ENCODE data around the gene ZNF17.

- TF ChIP-seq EP300 (IDR thresholded peaks at IDR 0.05) (no peak), POLR2A (IDR thresholded peaks at IDR 0.05) (no peak)
Observed at GRCh38 chr19:57434386-57435061, 23.6 kb downstream of the ZNF17 start.

Measured in stomach (tissue), 4 donors.